Type B pancreatic cell (in vitro differentiated cells): ENCODE results near the gene PHLPP1. TPM values are rescaled to one million over a fixed set of nuclear protein-coding genes. Genes with fewer than 3 reads are reported as not detected.

Experiments
- DNase-seq: peaks from one replicate; pipeline ENCODE4 v3.0.0; 2021; ENCODE audit warnings: mixed read lengths; ENCODE audit not compliant: unreplicated experiment; ENCODE audit errors: extremely low spot score
- H3K27ac Mint-ChIP-seq: 2 replicates; pipeline ENCODE4 v1.8.0; 2021; ENCODE audit warnings: mild to moderate bottlenecking, mixed read lengths
- H3K27me3 Mint-ChIP-seq: 2 replicates; pipeline ENCODE4 v1.8.0; 2021; ENCODE audit warnings: mixed read lengths
- H3K36me3 Mint-ChIP-seq: 2 replicates; pipeline ENCODE4 v1.8.0; 2021; ENCODE audit warnings: mixed read lengths
- H3K4me1 Mint-ChIP-seq: one replicate; pipeline ENCODE4 v1.8.0; 2021; ENCODE audit warnings: mixed read lengths; ENCODE audit not compliant: unreplicated experiment
- H3K4me3 Mint-ChIP-seq: 2 replicates; pipeline ENCODE4 v1.8.0; 2021; ENCODE audit warnings: mild to moderate bottlenecking, mixed read lengths
- H3K9me3 Mint-ChIP-seq: 2 replicates; pipeline ENCODE4 v1.8.0; 2021; ENCODE audit warnings: mixed read lengths
- CTCF ChIP-seq: fragments of 200-600 bp; sonication (generic); conservative IDR thresholded peaks from 2 replicates; pipeline ENCODE4 v1.5.0; 2021; ENCODE audit warnings: antibody characterized with exemption, mild to moderate bottlenecking
- total RNA-seq: library from RNA; stranded (reverse); gene quantifications from 2 replicates; pipeline ENCODE4 v1.2.1, GENCODE V29; 2021; ENCODE audit warnings: low replicate concordance

Gene PHLPP1
- total RNA-seq, 1 donor from 2014 or later = 28.5 TPM

GRCh38 chr18:62810682-62811081 is 95.3 kb downstream of the PHLPP1 start:
- H3K9me3 Mint-ChIP-seq = peaks cover 5% of the 10 kb centered on the region
- H3K4me1 Mint-ChIP-seq = peaks cover 22% of the 10 kb centered on the region
- H3K36me3 Mint-ChIP-seq = peaks cover 4% of the 10 kb centered on the region
- H3K4me3 Mint-ChIP-seq = no peak overlapping the region
- H3K27ac Mint-ChIP-seq = no peak overlapping the region
- H3K27me3 Mint-ChIP-seq = no peaks in the 10 kb centered on the region
- no peak for TF ChIP-seq CTCF
- no peak for DNase-seq

- no peak for DNase-seq
- peaks cover 22% of the 10 kb centered on the region for H3K4me1 Mint-ChIP-seq
- H3K4me3 Mint-ChIP-seq = no peak overlapping the region
- H3K27me3 Mint-ChIP-seq = no peaks in the 10 kb centered on the region
- TF ChIP-seq CTCF = no peak
- H3K36me3 Mint-ChIP-seq = peaks cover 4% of the 10 kb centered on the region
- peaks cover 5% of the 10 kb centered on the region for H3K9me3 Mint-ChIP-seq
- H3K27ac Mint-ChIP-seq = peak overlapping the region; percentile 10
Observed at GRCh38 chr18:62811674-62812073, 96.3 kb downstream of the PHLPP1 start.

GRCh38 chr18:62812242-62812641 is 96.9 kb downstream of the PHLPP1 start:
- Mint-ChIP-seq H3K27me3 (no peaks in the 10 kb centered on the region), H3K9me3 (peaks cover 5% of the 10 kb centered on the region), H3K27ac (peak overlapping the region; percentile 77), H3K4me3 (no peak overlapping the region), H3K4me1 (peaks cover 22% of the 10 kb centered on the region), H3K36me3 (peaks cover 4% of the 10 kb centered on the region)
- TF ChIP-seq CTCF = no peak
- no peak for DNase-seq

- H3K27me3 Mint-ChIP-seq = no peaks in the 10 kb centered on the region
- no peak for TF ChIP-seq CTCF
- peaks cover 22% of the 10 kb centered on the region for H3K4me1 Mint-ChIP-seq
- peaks cover 4% of the 10 kb centered on the region for H3K36me3 Mint-ChIP-seq
- peak overlapping the region; percentile 77 for H3K27ac Mint-ChIP-seq
- no peak for DNase-seq
- H3K4me3 Mint-ChIP-seq = no peak overlapping the region
- peaks cover 4% of the 10 kb centered on the region for H3K9me3 Mint-ChIP-seq
Observed at GRCh38 chr18:62812876-62813275, 97.5 kb downstream of the PHLPP1 start.

GRCh38 chr18:62814132-62814759 is 98.9 kb downstream of the PHLPP1 start:
- Mint-ChIP-seq H3K9me3 (no peaks in the 10 kb centered on the region), H3K36me3 (peaks cover 7% of the 10 kb centered on the region), H3K27ac (peak overlapping the region; percentile 73), H3K4me1 (peaks cover 22% of the 10 kb centered on the region), H3K4me3 (peak overlapping the region; percentile 30), H3K27me3 (no peaks in the 10 kb centered on the region)
- no peak for DNase-seq
- no peak for TF ChIP-seq CTCF
